HUES64 (cell line): Measurements from ENCODE around the gene FOLR1.

ENCODE experiments used
- H3K27ac ChIP-seq: 2 replicates; pipeline ENCODE4 v1.7.0; 2013; ENCODE audit warnings: low read depth, low read length, inconsistent platforms
- H3K27me3 ChIP-seq: 2 replicates; pipeline ENCODE4 v1.6.1; 2013; ENCODE audit warnings: mild to moderate bottlenecking, low read length; ENCODE audit not compliant: insufficient read depth
- H3K36me3 ChIP-seq: 2 replicates; pipeline ENCODE4 v1.6.1; 2013; ENCODE audit warnings: mild to moderate bottlenecking, low read length; ENCODE audit not compliant: insufficient read depth
- H3K4me1 ChIP-seq: 2 replicates; pipeline ENCODE4 v1.6.1; 2013; ENCODE audit warnings: mild to moderate bottlenecking, low read length, moderate library complexity; ENCODE audit not compliant: insufficient read depth
- H3K4me3 ChIP-seq: 2 replicates; pipeline ENCODE4 v1.5.1; 2013; ENCODE audit warnings: mild to moderate bottlenecking, low read length, moderate library complexity
- H3K9ac ChIP-seq: 2 replicates; pipeline ENCODE4 v1.6.1; 2013; ENCODE audit warnings: mild to moderate bottlenecking, low read depth, low read length
- H3K9me3 ChIP-seq: 2 replicates; pipeline ENCODE4 v1.6.1; 2013; ENCODE audit warnings: low read depth, low read length; ENCODE audit not compliant: insufficient read depth
- WGBS: fragments of 150-250, 120-280 bp; methylation state at CpG from one replicate; pipeline ENCODE4 v1.1.7; 2013; ENCODE audit warnings: missing lambda C conversion rate; 5-methylcytosine and 5-hydroxymethylcytosine counted together

FOLR1 gene

GRCh38 chr11:72238492-72239312 lies 46.8 kb downstream of the FOLR1 start:
- H3K36me3 ChIP-seq: peaks cover 39% of the 10 kb centered on the region
- no peak overlapping the region for H3K9ac ChIP-seq
- WGBS: 25% methylated on average over 25 of the region's 28 CpGs
- no peaks in the 10 kb centered on the region for H3K9me3 ChIP-seq
- peaks cover 54% of the 10 kb centered on the region for H3K27me3 ChIP-seq
- H3K4me1 ChIP-seq: peaks cover 17% of the 10 kb centered on the region
- peak overlapping the region; percentile 41 for H3K4me3 ChIP-seq
- H3K27ac ChIP-seq: no peak overlapping the region

- Histone ChIP-seq H3K4me3 (peak overlapping the region; percentile 41), H3K9me3 (no peaks in the 10 kb centered on the region), H3K9ac (0 out of 2 replicates have a peak overlapping the region, but pooled peaks have one; percentile 1), H3K4me1 (peaks cover 17% of the 10 kb centered on the region), H3K27me3 (peaks cover 60% of the 10 kb centered on the region), H3K27ac (no peak overlapping the region), H3K36me3 (peaks cover 32% of the 10 kb centered on the region)
- 8% methylated on average over 25 of the region's 25 CpGs for WGBS
These were observed 47.4 kb downstream of the FOLR1 start for GRCh38 chr11:72239313-72239848.

- no peak overlapping the region for H3K27ac ChIP-seq
- H3K9me3 ChIP-seq: no peaks in the 10 kb centered on the region
- H3K4me1 ChIP-seq: peaks cover 17% of the 10 kb centered on the region
- peaks cover 66% of the 10 kb centered on the region for H3K27me3 ChIP-seq
- peaks cover 26% of the 10 kb centered on the region for H3K36me3 ChIP-seq
- H3K9ac ChIP-seq: 0 out of 2 replicates have a peak overlapping the region, but pooled peaks have one; percentile 1
- WGBS: 5% methylated on average over 69 of the region's 69 CpGs
- peak overlapping the region; percentile 41 for H3K4me3 ChIP-seq
These were observed 48.0 kb downstream of the FOLR1 start for GRCh38 chr11:72239849-72240460.

GRCh38 chr11:72240461-72241290 lies 48.7 kb downstream of the FOLR1 start:
- H3K27ac ChIP-seq: no peak overlapping the region
- no peaks in the 10 kb centered on the region for H3K9me3 ChIP-seq
- 55% methylated on average over 44 of the region's 44 CpGs for WGBS
- H3K36me3 ChIP-seq: peaks cover 19% of the 10 kb centered on the region
- no peak overlapping the region for H3K9ac ChIP-seq
- peaks cover 17% of the 10 kb centered on the region for H3K4me1 ChIP-seq
- H3K4me3 ChIP-seq: peak overlapping the region; percentile 41
- peaks cover 73% of the 10 kb centered on the region for H3K27me3 ChIP-seq

- H3K36me3 ChIP-seq: peaks cover 14% of the 10 kb centered on the region
- H3K9ac ChIP-seq: no peak overlapping the region
- H3K27ac ChIP-seq: no peak overlapping the region
- peaks cover 17% of the 10 kb centered on the region for H3K4me1 ChIP-seq
- H3K4me3 ChIP-seq: no peak overlapping the region
- H3K9me3 ChIP-seq: no peaks in the 10 kb centered on the region
- peaks cover 80% of the 10 kb centered on the region for H3K27me3 ChIP-seq
- WGBS: 50% methylated on average over 20 of the region's 20 CpGs
These were observed 49.4 kb downstream of the FOLR1 start for GRCh38 chr11:72241291-72241781.

- Histone ChIP-seq H3K4me3 (no peak overlapping the region), H3K9me3 (no peaks in the 10 kb centered on the region), H3K9ac (no peak overlapping the region), H3K4me1 (peaks cover 17% of the 10 kb centered on the region), H3K36me3 (peaks cover 6% of the 10 kb centered on the region; the same call in 1 of the 2 replicates), H3K27ac (no peak overlapping the region), H3K27me3 (peaks cover 88% of the 10 kb centered on the region)
- 96% methylated on average over 2 of the region's 2 CpGs for WGBS
These were observed 50.2 kb downstream of the FOLR1 start for GRCh38 chr11:72242141-72242540.

- Histone ChIP-seq H3K9me3 (no peaks in the 10 kb centered on the region), H3K27ac (no peak overlapping the region), H3K4me1 (peaks cover 11% of the 10 kb centered on the region), H3K9ac (no peak overlapping the region), H3K4me3 (peak overlapping the region; percentile 66), H3K36me3 (no peaks in the 10 kb centered on the region), H3K27me3 (peaks cover 98% of the 10 kb centered on the region)
- 18% methylated on average over 58 of the region's 58 CpGs for WGBS
These were observed 51.5 kb downstream of the FOLR1 start for GRCh38 chr11:72243173-72244059.

GRCh38 chr11:72244060-72244360 lies 52.1 kb downstream of the FOLR1 start, which contains the start of gene PHOX2A:
Gene PHOX2A, minus strand, starts transcription at chr11:72244176. Its CDS starts 172 bp downstream, at chr11:72244004.
- Histone ChIP-seq H3K4me1 (peaks cover 6% of the 10 kb centered on the region), H3K4me3 (peak within 1 kb of the TSS; percentile 66), H3K27ac (no peak within 1 kb of the TSS), H3K36me3 (no peaks in the 10 kb centered on the region), H3K9ac (no peak within 1 kb of the TSS), H3K9me3 (no peaks in the 10 kb centered on the region), H3K27me3 (peaks cover 98% of the 10 kb centered on the region)
- under 1% methylated on average over 37 of the region's 37 CpGs for WGBS

GRCh38 chr11:72244361-72245262 lies 52.7 kb downstream of the FOLR1 start:
- H3K4me3 ChIP-seq: peak overlapping the region; percentile 66
- H3K27me3 ChIP-seq: peaks cover 95% of the 10 kb centered on the region
- 3% methylated on average over 46 of the region's 46 CpGs for WGBS
- H3K27ac ChIP-seq: no peak overlapping the region
- no peaks in the 10 kb centered on the region for H3K9me3 ChIP-seq
- H3K9ac ChIP-seq: no peak overlapping the region
- H3K36me3 ChIP-seq: no peaks in the 10 kb centered on the region
- H3K4me1 ChIP-seq: no peaks in the 10 kb centered on the region; the same call in 1 of the 2 replicates
